ENCODE results near the gene TEDC1.

GRCh38 chr14:105531894-105532623 is 41.0 kb downstream of the TEDC1 start:
- TF ChIP-seq CTCF (IDR thresholded peaks at IDR 0.05) (no peak), POLR2A (IDR thresholded peaks at IDR 0.05) (no peak)
